K562 (cell line): Measurements from ENCODE around the gene RNF215. TPM values are rescaled to one million over a fixed set of nuclear protein-coding genes. Genes with fewer than 3 reads are reported as not detected.

Experiments
- KDM4B ChIP-seq, 2 experiments: fragments of 450-650 bp in 1 of 2; sonication (generic) in 1 of 2; IDR thresholded peaks; 2 replicates each; pipeline ENCODE4 v1.6.1; 2016 to 2017; ENCODE audit warnings: borderline replicate concordance in 2 of 2, antibody characterized with exemption in 1 of 2, low read depth in 1 of 2, mild to moderate bottlenecking in 1 of 2
- KLF10 ChIP-seq: fragments of 250-450 bp; sonication (Bioruptor Pico); IDR thresholded peaks from 2 replicates; pipeline ENCODE4 v1.6.1; 2021; ENCODE audit warnings: matching md5 sums
- MAFF ChIP-seq: IDR thresholded peaks from 2 replicates; pipeline ENCODE4 v1.6.1; 2012; ENCODE audit warnings: low read length, improper control_type of control experiment
- MED1 ChIP-seq: sonication (generic); formaldehyde crosslinking; IDR thresholded peaks from 2 replicates; pipeline ENCODE4 v1.8.1; 2023; ENCODE audit warnings: missing genetic modification reagents, borderline replicate concordance
- NEUROD1 ChIP-seq: fragments of 150-350 bp; IDR thresholded peaks from 2 replicates; pipeline ENCODE4 v1.6.1; 2014; ENCODE audit warnings: borderline replicate concordance, low read length, low read depth; ENCODE audit not compliant: partially characterized antibody
- NR3C1 ChIP-seq: sonication (generic); formaldehyde crosslinking; IDR thresholded peaks from 2 replicates; pipeline ENCODE4 v1.8.1; 2022; ENCODE audit warnings: missing genetic modification reagents
- PHB2 ChIP-seq: fragments of 450-650 bp; IDR thresholded peaks from 2 replicates; pipeline ENCODE4 v1.6.1; 2017; ENCODE audit warnings: low read depth
- POLR2A ChIP-seq: fragments of 450-650 bp; conservative IDR thresholded peaks from 2 replicates; pipeline ENCODE4 v1.6.1; 2016
- ZFP91 ChIP-seq: sonication (generic); formaldehyde crosslinking; IDR thresholded peaks from 2 replicates; pipeline ENCODE4 v1.8.0; 2022; ENCODE audit warnings: mild to moderate bottlenecking, missing genetic modification reagents
- ZNF24 ChIP-seq: fragments of 450-650 bp; IDR thresholded peaks from 2 replicates; pipeline ENCODE4 v1.6.1; 2016
- ZNF280B ChIP-seq: fragments of 250-450 bp; sonication (Bioruptor Pico); IDR thresholded peaks from 2 replicates; pipeline ENCODE4 v1.5.1; 2021; ENCODE audit warnings: mild to moderate bottlenecking
- ZNF512 ChIP-seq: IDR thresholded peaks from 2 replicates; pipeline ENCODE4 v1.6.1; 2016; ENCODE audit warnings: missing genetic modification characterization, missing compliant biosample characterization
- ZNF583 ChIP-seq: fragments of 250-450 bp; sonication (Bioruptor Pico); IDR thresholded peaks from 2 replicates; pipeline ENCODE4 v1.4.0; 2020
- ZNF717 ChIP-seq: fragments of 250-450 bp; sonication (Bioruptor Pico); IDR thresholded peaks from 2 replicates; pipeline ENCODE4 v1.5.0; 2021
- polyA plus RNA-seq, 8 experiments: library from polyadenylated mRNA; depleted of rRNA in 4 of 8; stranded (reverse) in 5 of 8; unstranded in 3 of 8; fragments of >200 nt; fragmentation: Nextera tagmentation in 2 of 8; fragmentation: Illumina TruSeq in 1 of 8; extraction: Ambion mirVana in 2 of 8; extraction: Trizol in 1 of 8; gene quantifications; 2 replicates each; pipeline versions ENCODE4 v1.2.1 to v1.2.3, GENCODE V29; 2011 to 2014; ENCODE audit warnings: inconsistent platforms in 1 of 8, missing spikeins in 1 of 8
- total RNA-seq, 7 experiments: library from RNA; depleted of rRNA in 6 of 7; stranded (reverse); fragments of >200 nt in 6 of 7; fragmentation: Illumina TruSeq in 2 of 7; extraction: Trizol in 2 of 7; gene quantifications; 2 replicates each; pipeline versions ENCODE4 v1.2.1 to v1.2.3, GENCODE V29; 2011 to 2021; ENCODE audit warnings: low replicate concordance in 1 of 7
- TF ChIP-seq, protein P1 (sequence below): fragments of 450-650 bp; IDR thresholded peaks from 2 replicates; pipeline ENCODE4 v1.6.1; 2016; ENCODE audit warnings: low read depth

RNF215 gene
- total and polyA plus RNA-seq, 9 of the 15 experiments (the other 6 are each of a cell fraction or from before 2014, with no cell fraction given), result 0.08 to 9.8 (median 2.7) TPM

GRCh38 chr22:30356449-30357235, 30.6 kb downstream of the RNF215 start, which contains the start of the genes CCDC157 and SF3A1 (continued):
- TF ChIP-seq, protein P1, sequence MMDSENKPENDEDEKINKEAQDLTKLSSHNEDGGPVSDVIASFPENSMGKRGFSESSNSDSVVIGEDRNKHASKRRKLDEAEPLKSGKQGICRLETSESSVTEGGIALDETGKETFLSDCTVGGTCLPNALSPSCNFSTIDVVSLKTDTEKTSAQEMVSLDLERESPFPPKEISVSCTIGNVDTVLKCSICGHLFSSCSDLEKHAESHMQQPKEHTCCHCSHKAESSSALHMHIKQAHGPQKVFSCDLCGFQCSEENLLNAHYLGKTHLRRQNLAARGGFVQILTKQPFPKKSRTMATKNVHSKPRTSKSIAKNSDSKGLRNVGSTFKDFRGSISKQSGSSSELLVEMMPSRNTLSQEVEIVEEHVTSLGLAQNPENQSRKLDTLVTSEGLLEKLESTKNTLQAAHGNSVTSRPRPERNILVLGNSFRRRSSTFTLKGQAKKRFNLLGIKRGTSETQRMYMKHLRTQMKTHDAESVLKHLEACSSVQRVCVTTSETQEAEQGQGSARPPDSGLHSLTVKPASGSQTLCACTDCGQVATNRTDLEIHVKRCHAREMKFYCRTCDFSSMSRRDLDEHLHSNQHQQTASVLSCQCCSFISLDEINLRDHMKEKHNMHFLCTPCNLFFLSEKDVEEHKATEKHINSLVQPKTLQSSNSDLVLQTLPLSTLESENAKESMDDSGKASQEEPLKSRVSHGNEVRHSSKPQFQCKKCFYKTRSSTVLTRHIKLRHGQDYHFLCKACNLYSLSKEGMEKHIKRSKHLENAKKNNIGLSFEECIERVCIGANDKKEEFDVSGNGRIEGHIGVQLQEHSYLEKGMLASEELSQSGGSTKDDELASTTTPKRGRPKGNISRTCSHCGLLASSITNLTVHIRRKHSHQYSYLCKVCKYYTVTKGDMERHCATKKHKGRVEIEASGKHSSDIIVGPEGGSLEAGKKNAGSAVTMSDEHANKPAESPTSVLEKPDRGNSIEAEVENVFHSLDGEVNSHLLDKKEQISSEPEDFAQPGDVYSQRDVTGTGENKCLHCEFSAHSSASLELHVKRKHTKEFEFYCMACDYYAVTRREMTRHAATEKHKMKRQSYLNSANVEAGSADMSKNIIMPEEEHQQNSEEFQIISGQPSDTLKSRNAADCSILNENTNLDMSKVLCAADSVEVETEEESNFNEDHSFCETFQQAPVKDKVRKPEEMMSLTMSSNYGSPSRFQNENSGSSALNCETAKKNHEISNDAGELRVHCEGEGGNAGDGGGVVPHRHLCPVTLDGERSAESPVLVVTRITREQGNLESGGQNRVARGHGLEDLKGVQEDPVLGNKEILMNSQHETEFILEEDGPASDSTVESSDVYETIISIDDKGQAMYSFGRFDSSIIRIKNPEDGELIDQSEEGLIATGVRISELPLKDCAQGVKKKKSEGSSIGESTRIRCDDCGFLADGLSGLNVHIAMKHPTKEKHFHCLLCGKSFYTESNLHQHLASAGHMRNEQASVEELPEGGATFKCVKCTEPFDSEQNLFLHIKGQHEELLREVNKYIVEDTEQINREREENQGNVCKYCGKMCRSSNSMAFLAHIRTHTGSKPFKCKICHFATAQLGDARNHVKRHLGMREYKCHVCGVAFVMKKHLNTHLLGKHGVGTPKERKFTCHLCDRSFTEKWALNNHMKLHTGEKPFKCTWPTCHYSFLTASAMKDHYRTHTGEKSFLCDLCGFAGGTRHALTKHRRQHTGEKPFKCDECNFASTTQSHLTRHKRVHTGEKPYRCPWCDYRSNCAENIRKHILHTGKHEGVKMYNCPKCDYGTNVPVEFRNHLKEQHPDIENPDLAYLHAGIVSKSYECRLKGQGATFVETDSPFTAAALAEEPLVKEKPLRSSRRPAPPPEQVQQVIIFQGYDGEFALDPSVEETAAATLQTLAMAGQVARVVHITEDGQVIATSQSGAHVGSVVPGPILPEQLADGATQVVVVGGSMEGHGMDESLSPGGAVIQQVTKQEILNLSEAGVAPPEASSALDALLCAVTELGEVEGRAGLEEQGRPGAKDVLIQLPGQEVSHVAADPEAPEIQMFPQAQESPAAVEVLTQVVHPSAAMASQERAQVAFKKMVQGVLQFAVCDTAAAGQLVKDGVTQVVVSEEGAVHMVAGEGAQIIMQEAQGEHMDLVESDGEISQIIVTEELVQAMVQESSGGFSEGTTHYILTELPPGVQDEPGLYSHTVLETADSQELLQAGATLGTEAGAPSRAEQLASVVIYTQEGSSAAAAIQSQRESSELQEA, result no peak
- TF ChIP-seq MAFF (no peak), KDM4B (IDR thresholded peaks at IDR 0.05; ENCODE audit: borderline replicate concordance in 2 of 2, low read depth in 1 of 2) (peak in 1 of 2 experiments; percentile 89; a peak in 1 of 4 replicates), MED1 (CRISPR knock-in tag) (no peak), ZNF512 (tag) (no peak), NEUROD1 (no peak), PHB2 (no peak), NR3C1 (CRISPR knock-in tag) (peak; percentile 53; the same call in 1 of the 2 replicates), ZNF280B (CRISPR knock-in tag) (no peak), ZNF583 (CRISPR knock-in tag) (no peak), ZFP91 (CRISPR knock-in tag) (no peak), ZNF24 (no peak), POLR2A (peak; percentile 89), KLF10 (CRISPR knock-in tag) (no peak), ZNF717 (CRISPR knock-in tag) (no peak)
